ENCODE results near the gene NKG7.
"Not testable (repeated sequence)": the region's sequence is repeated elsewhere in the genome, so short reads cannot be mapped to it uniquely, and the experiment has no call there.

The NKG7 gene, protein sequence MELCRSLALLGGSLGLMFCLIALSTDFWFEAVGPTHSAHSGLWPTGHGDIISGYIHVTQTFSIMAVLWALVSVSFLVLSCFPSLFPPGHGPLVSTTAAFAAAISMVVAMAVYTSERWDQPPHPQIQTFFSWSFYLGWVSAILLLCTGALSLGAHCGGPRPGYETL

GRCh38 chr19:51372649-51373504, at the start of gene NKG7:
TSS of gene NKG7 (minus strand) at chr19:51372654. CDS start at chr19:51372535, 119 bp downstream.
- no peak for DNase-seq (ENCODE audit: low read depth, low spot score)

- peak; percentile 93 for DNase-seq (ENCODE audit: low read depth, low spot score)
These were observed 49.6 kb upstream of the NKG7 start for GRCh38 chr19:51422053-51422448.

- DNase-seq (ENCODE audit: low read depth, low spot score) = no peak
These were observed 49.0 kb upstream of the NKG7 start for GRCh38 chr19:51421229-51422052.

DNA sequence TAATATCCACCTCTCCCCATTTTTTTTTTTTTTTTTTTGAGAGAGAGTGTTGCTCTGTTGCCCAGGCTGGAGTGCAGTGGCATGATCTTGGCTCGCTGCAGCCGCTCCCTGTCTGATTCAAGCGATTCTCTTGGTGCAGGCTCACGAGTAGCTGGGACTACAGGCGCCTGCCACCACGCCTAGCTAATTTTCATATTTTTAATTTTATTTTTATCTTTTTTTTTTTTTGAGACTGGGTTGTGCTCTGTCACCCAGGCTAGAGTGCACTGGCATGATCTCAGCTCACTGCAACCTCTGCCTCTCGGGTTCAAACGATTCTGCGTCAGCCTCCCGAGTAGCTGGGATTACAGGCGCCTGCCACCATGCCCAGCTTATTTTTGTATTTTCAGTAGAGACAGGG, 48.1 kb upstream of the NKG7 start:
- not testable (repeated sequence) for DNase-seq (ENCODE audit: low read depth, low spot score)

DNA sequence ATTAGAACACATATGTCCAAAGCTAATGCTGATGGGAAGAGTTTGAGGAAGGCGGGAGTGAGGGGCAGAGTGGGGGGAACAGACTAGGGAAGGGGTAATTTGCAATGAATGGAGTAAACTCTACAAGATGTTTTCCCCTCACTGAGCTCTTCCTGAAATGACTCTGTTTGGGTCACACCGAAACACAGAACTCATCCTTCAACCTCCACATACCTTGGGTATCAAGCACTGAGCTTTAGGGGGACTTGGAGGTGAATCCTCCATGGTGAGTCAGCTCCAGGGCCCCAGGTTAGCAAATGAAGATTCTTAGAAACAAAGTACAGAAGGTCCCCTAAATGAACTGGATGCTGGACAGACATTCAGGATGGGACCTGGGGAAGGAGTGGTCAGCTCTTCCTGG, 46.3 kb upstream of the NKG7 start:
- no peak for DNase-seq (ENCODE audit: low read depth, low spot score)

- no peak for DNase-seq (ENCODE audit: low read depth, low spot score)
These were observed 45.3 kb upstream of the NKG7 start for GRCh38 chr19:51417810-51418157.

- no peak for DNase-seq (ENCODE audit: low read depth, low spot score)
These were observed 44.8 kb upstream of the NKG7 start, which contains the start of gene SIGLEC10 for GRCh38 chr19:51417107-51417809. TSS of gene SIGLEC10 (minus strand) at chr19:51417642. CDS start at chr19:51417581, 61 bp downstream.

DNA sequence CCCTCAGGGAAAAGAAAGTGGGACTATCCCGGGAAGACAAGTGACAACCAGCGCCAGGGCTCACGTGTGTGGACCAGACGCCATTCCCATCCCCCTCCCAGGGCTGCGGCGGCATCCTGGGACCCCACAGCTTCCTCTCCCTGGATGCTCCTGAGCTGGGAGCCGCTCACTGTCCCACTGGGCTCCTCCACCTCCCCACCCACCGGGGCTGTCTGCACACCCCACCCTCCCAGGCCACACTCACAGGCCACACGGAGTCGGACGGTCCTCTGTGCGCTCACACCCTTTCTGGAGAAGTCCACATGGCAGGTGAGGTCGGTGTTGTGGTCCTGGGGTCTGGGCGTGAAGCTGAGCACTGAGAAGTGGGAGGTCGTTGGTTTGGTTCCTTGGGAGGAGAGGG, 44.0 kb upstream of the NKG7 start:
- not testable (repeated sequence) for DNase-seq (ENCODE audit: low read depth, low spot score)

GRCh38 chr19:51415187-51415586, 42.7 kb upstream of the NKG7 start:
- DNase-seq (ENCODE audit: low read depth, low spot score) = no peak

GRCh38 chr19:51410950-51411748, 38.7 kb upstream of the NKG7 start:
- DNase-seq (ENCODE audit: low read depth, low spot score) = no peak

GRCh38 chr19:51407511-51408131, 35.2 kb upstream of the NKG7 start:
- peak; percentile 75 for DNase-seq (ENCODE audit: low read depth, low spot score)

- no peak for DNase-seq (ENCODE audit: low read depth, low spot score)
These were observed 29.7 kb upstream of the NKG7 start for GRCh38 chr19:51402117-51402516.

DNA sequence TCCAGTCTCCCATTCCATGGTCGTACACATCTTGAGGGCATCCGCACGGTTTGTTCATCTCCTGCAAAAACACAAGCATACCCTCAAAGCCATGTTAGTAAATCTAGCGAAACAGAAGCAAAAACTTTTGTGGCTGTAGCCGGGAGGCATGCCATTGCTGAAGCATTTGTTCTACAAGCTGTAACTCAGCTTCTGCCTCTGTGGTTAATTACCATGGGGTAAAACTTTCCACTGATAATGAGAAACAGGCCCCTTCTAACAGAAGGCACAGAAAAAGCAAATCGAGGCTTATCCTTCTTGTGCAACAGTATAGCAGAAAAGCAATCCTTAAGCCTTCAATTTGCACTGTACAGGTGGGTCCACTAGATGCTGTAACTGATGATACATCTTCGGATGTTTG, 27.5 kb upstream of the NKG7 start:
- not testable (repeated sequence) for DNase-seq (ENCODE audit: low read depth, low spot score)

- DNase-seq (ENCODE audit: low read depth, low spot score) = no peak
These were observed 26.8 kb upstream of the NKG7 start for GRCh38 chr19:51399231-51399630.

GRCh38 chr19:51398096-51398704, 25.7 kb upstream of the NKG7 start:
- no peak for DNase-seq (ENCODE audit: low read depth, low spot score)

DNA sequence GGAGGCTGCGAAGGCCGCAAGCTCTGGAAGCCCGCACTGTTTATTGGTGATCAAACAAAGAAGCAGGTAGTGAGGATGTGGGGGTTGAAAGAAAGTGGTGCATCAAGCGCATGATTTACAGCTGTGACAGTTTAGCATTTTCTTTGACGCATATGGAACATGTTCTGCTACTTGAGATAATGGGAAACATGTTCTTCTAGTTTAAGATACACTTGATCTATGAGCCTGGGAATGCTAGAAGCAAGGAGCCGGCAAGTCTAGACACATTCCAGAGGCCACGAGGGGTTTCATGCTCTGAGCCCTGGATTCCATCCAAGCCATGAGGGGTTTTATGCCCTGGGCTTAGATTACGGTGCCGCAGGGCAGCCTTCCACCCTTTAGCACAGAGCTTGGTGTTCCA, 25.0 kb upstream of the NKG7 start:
- not testable (repeated sequence) for DNase-seq (ENCODE audit: low read depth, low spot score)

- DNase-seq (ENCODE audit: low read depth, low spot score) = no peak
These were observed 23.7 kb upstream of the NKG7 start for GRCh38 chr19:51396175-51396574.

DNA sequence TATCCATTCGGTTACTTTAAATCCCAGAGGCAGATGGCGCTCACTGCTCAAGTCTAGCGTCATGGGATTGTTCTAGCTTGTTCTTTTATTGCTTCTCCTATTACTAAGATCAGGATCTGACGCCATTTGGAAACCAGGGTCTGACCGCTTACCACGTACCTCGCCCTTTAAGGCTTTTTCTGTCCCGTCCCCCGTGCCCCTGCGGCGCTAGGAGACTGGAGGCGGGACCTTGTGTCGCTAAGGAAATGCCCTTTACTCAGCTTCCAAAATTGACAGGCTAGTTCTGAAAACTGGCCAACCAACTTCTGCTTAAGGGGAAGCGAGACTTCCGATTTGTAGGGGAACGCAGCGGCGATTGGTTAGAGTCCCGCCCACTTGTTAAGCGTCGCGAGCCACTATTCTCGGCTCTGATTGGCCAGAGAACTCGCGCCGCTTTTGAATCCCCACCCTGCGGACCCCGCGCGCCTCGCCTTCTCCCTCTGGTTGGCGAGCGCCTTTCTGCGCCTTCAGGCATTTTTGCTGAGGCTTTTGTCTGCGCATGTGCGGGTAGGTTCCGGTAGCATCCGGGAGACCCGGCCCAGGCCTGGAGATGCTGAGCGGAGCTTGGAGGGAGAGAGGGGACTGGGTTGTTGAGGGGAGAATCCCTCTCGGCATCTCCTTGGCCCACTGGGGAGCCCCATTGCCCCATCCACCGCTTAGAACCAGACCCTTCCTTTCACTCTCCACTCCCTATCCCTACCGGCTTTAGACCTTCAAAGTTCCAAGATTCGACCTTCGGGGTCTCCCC, 21.8 kb upstream of the NKG7 start:
- peak; percentile 100 for DNase-seq (ENCODE audit: low read depth, low spot score)

GRCh38 chr19:51392701-51393100, 20.2 kb upstream of the NKG7 start:
- DNase-seq (ENCODE audit: low read depth, low spot score) = no peak

All from ELF-1 (cell line).